WTC11 (cell line): ENCODE data around the gene FBXO45. TPM values are rescaled to one million over a fixed set of nuclear protein-coding genes. Genes with fewer than 3 reads are reported as not detected.

ENCODE experiments used
- ATAC-seq: fragments of 200-7000 bp; cut with Tn5 transposase; 2 replicates; pipeline ENCODE4 v1.10.0; 2021; ENCODE audit warnings: mild to moderate bottlenecking, moderate library complexity
- CTCF ChIA-PET: fragments of 300-600 bp; sonication (Branson Sonifier 250); formaldehyde crosslinking; loops from one replicate; lab custom pipeline; 2021; ENCODE audit warnings: antibody characterized with exemption; lab: Charles Lee
- POLR2A ChIA-PET: fragments of 350-600 bp; sonication (Branson Sonifier 250); formaldehyde crosslinking; loops from one replicate; lab custom pipeline; 2021; ENCODE audit warnings: antibody characterized with exemption; lab: Charles Lee
- DNase-seq: peaks from one replicate; pipeline ENCODE4 v3.0.0; 2021; ENCODE audit warnings: low spot score
- H3K27ac Mint-ChIP-seq: 2 replicates; pipeline ENCODE4 v1.8.0; 2021; ENCODE audit warnings: mixed read lengths
- H3K27me3 Mint-ChIP-seq: 2 replicates; pipeline ENCODE4 v1.8.0; 2021; ENCODE audit warnings: low read depth, mild to moderate bottlenecking, moderate library complexity, mixed read lengths
- H3K36me3 Mint-ChIP-seq: 2 replicates; pipeline ENCODE4 v1.8.0; 2021; ENCODE audit warnings: mixed read lengths
- H3K4me1 Mint-ChIP-seq: 2 replicates; pipeline ENCODE4 v1.8.0; 2022; ENCODE audit warnings: mixed read lengths
- H3K4me3 Mint-ChIP-seq: 2 replicates; pipeline ENCODE4 v1.8.0; 2021; ENCODE audit warnings: mild to moderate bottlenecking, moderate library complexity, mixed read lengths
- H3K9me3 Mint-ChIP-seq: 2 replicates; pipeline ENCODE4 v1.8.0; 2021; ENCODE audit warnings: mixed read lengths
- ATF1 ChIP-seq: sonication (generic); formaldehyde crosslinking; IDR thresholded peaks from 2 replicates; pipeline ENCODE4 v1.8.1; 2023; ENCODE audit warnings: mild to moderate bottlenecking, moderate library complexity, missing genetic modification reagents
- ATF2 ChIP-seq: sonication (generic); formaldehyde crosslinking; IDR thresholded peaks from 2 replicates; pipeline ENCODE4 v1.8.1; 2022; ENCODE audit warnings: low read depth, missing genetic modification reagents, borderline replicate concordance
- ATF3 ChIP-seq: sonication (generic); formaldehyde crosslinking; conservative IDR thresholded peaks from 2 replicates; pipeline ENCODE4 v1.8.1; 2022; ENCODE audit warnings: mild to moderate bottlenecking, missing genetic modification reagents
- E2F5 ChIP-seq: sonication (generic); formaldehyde crosslinking; IDR thresholded peaks from 2 replicates; pipeline ENCODE4 v1.8.1; 2022; ENCODE audit warnings: mild to moderate bottlenecking, moderate library complexity, missing genetic modification reagents
- EMX1 ChIP-seq: fragments of 250-450 bp; sonication (Bioruptor Pico); IDR thresholded peaks from 2 replicates; pipeline ENCODE4 v1.8.0; 2021; ENCODE audit warnings: mild to moderate bottlenecking
- FOXJ3 ChIP-seq: sonication (generic); formaldehyde crosslinking; IDR thresholded peaks from 2 replicates; pipeline ENCODE4 v1.9.0; 2021; ENCODE audit warnings: missing genetic modification reagents, mild to moderate bottlenecking, borderline replicate concordance
- FOXP1 ChIP-seq: sonication (generic); formaldehyde crosslinking; IDR thresholded peaks from 2 replicates; pipeline ENCODE4 v1.8.0; 2022; ENCODE audit warnings: missing genetic modification reagents, mild to moderate bottlenecking, moderate library complexity, borderline replicate concordance
- GRHL2 ChIP-seq: fragments of 250-450 bp; sonication (Bioruptor Pico); IDR thresholded peaks from 2 replicates; pipeline ENCODE4 v1.8.0; 2022; ENCODE audit warnings: mild to moderate bottlenecking, moderate library complexity; ENCODE audit not compliant: insufficient replicate concordance, severe bottlenecking
- IRF1 ChIP-seq: sonication (generic); formaldehyde crosslinking; IDR thresholded peaks from 2 replicates; pipeline ENCODE4 v1.8.0; 2023; ENCODE audit warnings: missing genetic modification reagents
- KAT7 ChIP-seq: sonication (generic); formaldehyde crosslinking; IDR thresholded peaks from 2 replicates; pipeline ENCODE4 v1.8.1; 2023; ENCODE audit warnings: missing genetic modification reagents, mild to moderate bottlenecking, borderline replicate concordance
- MXD4 ChIP-seq: fragments of 250-450 bp; sonication (Bioruptor Pico); IDR thresholded peaks from 2 replicates; pipeline ENCODE4 v1.8.0; 2021; ENCODE audit warnings: mild to moderate bottlenecking, moderate library complexity, borderline replicate concordance
- NR3C1 ChIP-seq: sonication (generic); formaldehyde crosslinking; conservative IDR thresholded peaks from 2 replicates; pipeline ENCODE4 v1.8.1; 2023; ENCODE audit warnings: low read depth, mild to moderate bottlenecking, missing genetic modification reagents
- PRRX2 ChIP-seq: fragments of 250-450 bp; sonication (Bioruptor Pico); IDR thresholded peaks from 2 replicates; pipeline ENCODE4 v1.8.0; 2021; ENCODE audit warnings: mild to moderate bottlenecking
- SMAD4 ChIP-seq: sonication (generic); formaldehyde crosslinking; IDR thresholded peaks from 2 replicates; pipeline ENCODE4 v1.8.0; 2022; ENCODE audit warnings: mild to moderate bottlenecking, missing genetic modification reagents
- STAT6 ChIP-seq: sonication (generic); formaldehyde crosslinking; conservative IDR thresholded peaks from 2 replicates; pipeline ENCODE4 v1.8.1; 2023; ENCODE audit warnings: mild to moderate bottlenecking, low read depth, missing genetic modification reagents, moderate library complexity
- ZNF263 ChIP-seq: sonication (generic); formaldehyde crosslinking; IDR thresholded peaks from 2 replicates; pipeline ENCODE4 v1.8.1; 2022; ENCODE audit warnings: low read depth, mild to moderate bottlenecking, moderate library complexity, missing genetic modification reagents
- ZNF416 ChIP-seq: fragments of 250-450 bp; sonication (Bioruptor Pico); IDR thresholded peaks from 2 replicates; pipeline ENCODE4 v1.9.0; 2021; ENCODE audit warnings: mild to moderate bottlenecking, inconsistent platforms
- ZNF671 ChIP-seq: fragments of 250-450 bp; sonication (Bioruptor Pico); IDR thresholded peaks from 2 replicates; pipeline ENCODE4 v1.8.0; 2021; ENCODE audit warnings: mild to moderate bottlenecking
- total RNA-seq: library from RNA; stranded (reverse); gene quantifications from 3 replicates; pipeline ENCODE4 v1.2.3, GENCODE V29; 2021
- TF ChIP-seq, protein P1 (sequence below): sonication (generic); formaldehyde crosslinking; IDR thresholded peaks from 2 replicates; pipeline ENCODE4 v1.8.1; 2022; ENCODE audit warnings: low read depth, mild to moderate bottlenecking, moderate library complexity, missing genetic modification reagents, borderline replicate concordance
- TF ChIP-seq, protein P2 (sequence below): sonication (generic); formaldehyde crosslinking; IDR thresholded peaks from 2 replicates; pipeline ENCODE4 v1.8.1; 2023; ENCODE audit warnings: mild to moderate bottlenecking, missing genetic modification reagents, moderate library complexity
- TF ChIP-seq, protein P3 (sequence below): sonication (generic); formaldehyde crosslinking; IDR thresholded peaks from 2 replicates; pipeline ENCODE4 v1.8.0; 2022; ENCODE audit warnings: mild to moderate bottlenecking, missing genetic modification reagents
- TF ChIP-seq, protein P4 (sequence below): sonication (generic); formaldehyde crosslinking; IDR thresholded peaks from 2 replicates; pipeline ENCODE4 v1.8.1; 2022; ENCODE audit warnings: missing genetic modification reagents, borderline replicate concordance
- TF ChIP-seq, protein P5 (sequence below): sonication (generic); formaldehyde crosslinking; IDR thresholded peaks from 2 replicates; pipeline ENCODE4 v1.8.0; 2022; ENCODE audit warnings: mild to moderate bottlenecking, missing genetic modification reagents

The FBXO45 gene
- total RNA-seq, 1 experiment from 2014 or later = 15.4 TPM

DNA sequence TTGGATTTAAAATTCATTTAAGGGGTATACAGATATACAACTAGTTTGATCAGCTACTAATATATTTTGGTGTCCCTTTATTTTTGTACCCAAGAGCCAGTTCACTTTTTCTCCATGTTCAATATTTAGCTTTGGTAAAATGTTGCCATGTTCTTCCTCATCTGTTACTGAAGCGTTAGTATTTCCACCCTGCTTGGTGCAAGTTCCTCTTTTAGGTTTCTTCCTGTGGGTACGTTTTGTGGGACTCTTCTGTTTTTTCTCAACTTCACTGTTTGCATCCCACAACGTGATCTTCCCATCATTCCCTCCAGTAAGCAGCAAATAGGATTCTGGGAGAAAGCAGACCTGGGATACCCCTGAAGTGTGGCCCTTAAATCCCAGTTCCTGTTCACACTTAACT is 14.3 kb upstream of the FBXO45 start:
- H3K36me3 Mint-ChIP-seq = peaks cover 17% of the 10 kb centered on the region
- H3K4me3 Mint-ChIP-seq = no peak overlapping the region
- H3K27ac Mint-ChIP-seq = no peak overlapping the region
- no peaks in the 10 kb centered on the region for H3K4me1 Mint-ChIP-seq
- no peak for DNase-seq
- peaks cover 2% of the 10 kb centered on the region; the same call in 1 of the 2 replicates for H3K27me3 Mint-ChIP-seq
- TF ChIP-seq STAT6 (CRISPR knock-in tag) (no peak), ATF3 (no peak), FOXP1 (CRISPR knock-in tag) (no peak), MXD4 (no peak), ATF1 (CRISPR knock-in tag) (no peak), ZNF263 (CRISPR knock-in tag) (no peak), ZNF416 (CRISPR knock-in tag) (no peak), KAT7 (CRISPR knock-in tag) (no peak), E2F5 (CRISPR knock-in tag) (no peak), PRRX2 (CRISPR knock-in tag) (no peak)
- TF ChIP-seq, protein P1, sequence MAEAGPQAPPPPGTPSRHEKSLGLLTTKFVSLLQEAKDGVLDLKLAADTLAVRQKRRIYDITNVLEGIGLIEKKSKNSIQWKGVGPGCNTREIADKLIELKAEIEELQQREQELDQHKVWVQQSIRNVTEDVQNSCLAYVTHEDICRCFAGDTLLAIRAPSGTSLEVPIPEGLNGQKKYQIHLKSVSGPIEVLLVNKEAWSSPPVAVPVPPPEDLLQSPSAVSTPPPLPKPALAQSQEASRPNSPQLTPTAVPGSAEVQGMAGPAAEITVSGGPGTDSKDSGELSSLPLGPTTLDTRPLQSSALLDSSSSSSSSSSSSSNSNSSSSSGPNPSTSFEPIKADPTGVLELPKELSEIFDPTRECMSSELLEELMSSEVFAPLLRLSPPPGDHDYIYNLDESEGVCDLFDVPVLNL (CRISPR knock-in tag) = no peak
- TF ChIP-seq, protein P2, sequence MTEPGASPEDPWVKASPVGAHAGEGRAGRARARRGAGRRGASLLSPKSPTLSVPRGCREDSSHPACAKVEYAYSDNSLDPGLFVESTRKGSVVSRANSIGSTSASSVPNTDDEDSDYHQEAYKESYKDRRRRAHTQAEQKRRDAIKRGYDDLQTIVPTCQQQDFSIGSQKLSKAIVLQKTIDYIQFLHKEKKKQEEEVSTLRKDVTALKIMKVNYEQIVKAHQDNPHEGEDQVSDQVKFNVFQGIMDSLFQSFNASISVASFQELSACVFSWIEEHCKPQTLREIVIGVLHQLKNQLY (CRISPR knock-in tag) = no peak
- TF ChIP-seq, protein P3, sequence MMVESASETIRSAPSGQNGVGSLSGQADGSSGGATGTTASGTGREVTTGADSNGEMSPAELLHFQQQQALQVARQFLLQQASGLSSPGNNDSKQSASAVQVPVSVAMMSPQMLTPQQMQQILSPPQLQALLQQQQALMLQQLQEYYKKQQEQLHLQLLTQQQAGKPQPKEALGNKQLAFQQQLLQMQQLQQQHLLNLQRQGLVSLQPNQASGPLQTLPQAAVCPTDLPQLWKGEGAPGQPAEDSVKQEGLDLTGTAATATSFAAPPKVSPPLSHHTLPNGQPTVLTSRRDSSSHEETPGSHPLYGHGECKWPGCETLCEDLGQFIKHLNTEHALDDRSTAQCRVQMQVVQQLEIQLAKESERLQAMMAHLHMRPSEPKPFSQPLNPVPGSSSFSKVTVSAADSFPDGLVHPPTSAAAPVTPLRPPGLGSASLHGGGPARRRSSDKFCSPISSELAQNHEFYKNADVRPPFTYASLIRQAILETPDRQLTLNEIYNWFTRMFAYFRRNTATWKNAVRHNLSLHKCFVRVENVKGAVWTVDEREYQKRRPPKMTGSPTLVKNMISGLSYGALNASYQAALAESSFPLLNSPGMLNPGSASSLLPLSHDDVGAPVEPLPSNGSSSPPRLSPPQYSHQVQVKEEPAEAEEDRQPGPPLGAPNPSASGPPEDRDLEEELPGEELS (CRISPR knock-in tag) = no peak
- TF ChIP-seq, protein P4, sequence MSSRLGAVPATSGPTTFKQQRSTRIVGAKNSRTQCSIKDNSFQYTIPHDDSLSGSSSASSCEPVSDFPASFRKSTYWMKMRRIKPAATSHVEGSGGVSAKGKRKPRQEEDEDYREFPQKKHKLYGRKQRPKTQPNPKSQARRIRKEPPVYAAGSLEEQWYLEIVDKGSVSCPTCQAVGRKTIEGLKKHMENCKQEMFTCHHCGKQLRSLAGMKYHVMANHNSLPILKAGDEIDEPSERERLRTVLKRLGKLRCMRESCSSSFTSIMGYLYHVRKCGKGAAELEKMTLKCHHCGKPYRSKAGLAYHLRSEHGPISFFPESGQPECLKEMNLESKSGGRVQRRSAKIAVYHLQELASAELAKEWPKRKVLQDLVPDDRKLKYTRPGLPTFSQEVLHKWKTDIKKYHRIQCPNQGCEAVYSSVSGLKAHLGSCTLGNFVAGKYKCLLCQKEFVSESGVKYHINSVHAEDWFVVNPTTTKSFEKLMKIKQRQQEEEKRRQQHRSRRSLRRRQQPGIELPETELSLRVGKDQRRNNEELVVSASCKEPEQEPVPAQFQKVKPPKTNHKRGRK (CRISPR knock-in tag) = no peak
- ATAC-seq = no peak
- CTCF ChIA-PET = interaction anchor here (0.8 to 2.9 kb wide), 2 partner anchors 26 to 55 kb away, joined by 3 to 10 read pairs; no protein-coding TSS in a partner anchor
- peaks cover 19% of the 10 kb centered on the region for H3K9me3 Mint-ChIP-seq
- POLR2A ChIA-PET = no interaction called here

DNA sequence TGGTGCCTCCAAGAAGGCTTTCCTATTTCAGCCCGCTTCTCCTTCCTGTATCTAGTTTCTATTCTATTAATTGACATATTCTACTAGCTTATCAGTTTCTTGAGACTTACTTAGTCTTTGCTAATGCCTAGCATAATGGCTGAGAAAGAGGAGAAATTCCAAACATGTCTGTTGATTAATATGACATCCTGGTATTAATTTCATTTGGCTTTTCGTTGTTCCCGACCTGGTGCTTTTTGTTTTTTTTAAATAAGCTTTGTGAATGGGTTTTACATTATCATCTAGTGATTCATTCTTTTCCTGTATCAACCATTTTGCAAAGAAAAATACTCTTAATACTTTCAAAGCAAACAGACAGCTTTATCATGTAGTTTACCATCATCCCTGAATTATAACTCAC is 13.2 kb upstream of the FBXO45 start:
- H3K27me3 Mint-ChIP-seq = no peaks in the 10 kb centered on the region; the same call in 1 of the 2 replicates
- DNase-seq (no peak), ATAC-seq (no peak)
- CTCF ChIA-PET = interaction anchor here (2.9 kb wide), 1 partner anchor 27 kb away, joined by 10 read pairs; no protein-coding TSS in a partner anchor
- H3K9me3 Mint-ChIP-seq = peaks cover 8% of the 10 kb centered on the region
- H3K4me1 Mint-ChIP-seq = no peaks in the 10 kb centered on the region
- H3K27ac Mint-ChIP-seq = no peak overlapping the region
- POLR2A ChIA-PET = no interaction called here
- H3K36me3 Mint-ChIP-seq = peaks cover 8% of the 10 kb centered on the region
- no peak overlapping the region for H3K4me3 Mint-ChIP-seq
- TF ChIP-seq NR3C1 (CRISPR knock-in tag) (no peak), ZNF671 (CRISPR knock-in tag) (no peak), IRF1 (no peak), EMX1 (no peak), SMAD4 (CRISPR knock-in tag) (no peak), GRHL2 (CRISPR knock-in tag) (no peak), FOXJ3 (CRISPR knock-in tag) (no peak), ATF2 (no peak)
- TF ChIP-seq, protein P5, sequence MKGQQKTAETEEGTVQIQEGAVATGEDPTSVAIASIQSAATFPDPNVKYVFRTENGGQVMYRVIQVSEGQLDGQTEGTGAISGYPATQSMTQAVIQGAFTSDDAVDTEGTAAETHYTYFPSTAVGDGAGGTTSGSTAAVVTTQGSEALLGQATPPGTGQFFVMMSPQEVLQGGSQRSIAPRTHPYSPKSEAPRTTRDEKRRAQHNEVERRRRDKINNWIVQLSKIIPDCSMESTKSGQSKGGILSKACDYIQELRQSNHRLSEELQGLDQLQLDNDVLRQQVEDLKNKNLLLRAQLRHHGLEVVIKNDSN (CRISPR knock-in tag) = no peak
